Measurements from ENCODE around the gene KRT76. TPM values are rescaled to one million over a fixed set of nuclear protein-coding genes. Genes with fewer than 3 reads are reported as not detected.

Gene KRT76
- total RNA-seq, 1 experiment from 2014 or later = not detected

DNA sequence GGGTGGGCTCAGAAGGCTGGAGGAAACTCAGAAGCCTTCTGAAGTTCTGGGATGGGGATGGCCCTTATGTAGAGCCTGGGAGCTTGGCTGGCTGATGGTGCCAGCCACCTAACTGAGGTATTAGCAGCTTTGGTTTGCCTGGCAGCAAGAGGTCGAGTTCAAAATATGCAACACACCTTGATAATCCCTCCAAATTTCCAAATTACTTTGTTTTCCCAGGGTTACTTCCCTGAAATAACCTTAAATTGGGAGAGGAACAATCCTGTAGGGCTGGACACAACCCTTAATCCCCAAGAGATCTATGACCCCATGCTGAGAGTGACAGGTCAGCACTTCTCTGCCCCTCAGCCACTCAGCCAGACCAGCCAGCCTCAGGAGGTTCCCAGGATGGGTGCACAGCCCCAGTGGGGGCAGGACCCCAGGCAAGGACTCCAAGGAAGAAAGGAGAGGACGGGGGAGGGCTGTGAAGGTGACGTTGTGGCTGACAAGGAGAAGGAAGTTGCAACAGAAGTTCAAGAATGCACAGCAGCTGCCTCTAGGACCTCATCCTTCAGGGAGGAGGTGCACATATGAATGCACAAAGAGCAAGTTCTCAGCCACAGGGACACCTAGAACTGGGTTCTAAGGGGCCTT is 55.2 kb downstream of the KRT76 start:
- H2BK120ac ChIP-seq (ENCODE audit: low read depth, low read length, poor library complexity, severe bottlenecking) = no peak overlapping the region
- no peak for DNase-seq
- H4K20me1 ChIP-seq (ENCODE audit: control insufficient read depth, insufficient read depth, insufficient read length) = no peaks in the 10 kb centered on the region
- no peak overlapping the region for H3K56ac ChIP-seq (ENCODE audit: insufficient read length, low read depth, low read length)
- no peak overlapping the region for H4K91ac ChIP-seq (ENCODE audit: insufficient read length, low read depth, low read length)
- H4K8ac ChIP-seq (replicated peaks; ENCODE audit: insufficient read length, low read depth, low read length) = no peak overlapping the region
- no peak overlapping the region for H3K27ac ChIP-seq (ENCODE audit: insufficient read length, low read depth, low read length)
- no peak overlapping the region for H2BK20ac ChIP-seq (ENCODE audit: low read depth, low read length, poor library complexity, severe bottlenecking)
- H3K23ac ChIP-seq (ENCODE audit: insufficient read length, low read depth, low read length) = no peak overlapping the region
- no peak overlapping the region for H2AK5ac ChIP-seq (ENCODE audit: insufficient read length, low read length)
- no peak overlapping the region for H3K4ac ChIP-seq (ENCODE audit: low read depth, low read length)
- Mint-ChIP-seq H3K36me3 (ENCODE audit: insufficient read depth in 1 of 3, low read depth in 3 of 3) (no peaks in the 10 kb centered on the region), H3K27ac (no peak overlapping the region), H3K4me1 (peaks cover 0 to 3% of the 10 kb centered on the region in 2 experiments; a peak in 2 of 4 replicates), H3K27me3 (ENCODE audit: low read depth) (peaks cover 22% of the 10 kb centered on the region), H3K4me3 (no peak overlapping the region), H3K9me3 (peaks cover 0 to 2% of the 10 kb centered on the region in 2 experiments; a peak in 2 of 5 replicates)
- H3K4me1 ChIP-seq (ENCODE audit: insufficient read depth, low read length) = no peaks in the 10 kb centered on the region
- H3K4me2 ChIP-seq (ENCODE audit: insufficient read depth, insufficient read length, low read length) = no peak overlapping the region
- H2BK12ac ChIP-seq (ENCODE audit: insufficient read length, low read depth, low read length) = no peak overlapping the region
- H3K79me2 ChIP-seq (ENCODE audit: insufficient read depth, low read length) = no peaks in the 10 kb centered on the region
- no peaks in the 10 kb centered on the region for H3K23me2 ChIP-seq (ENCODE audit: insufficient read length, low read depth, low read length, poor library complexity, severe bottlenecking)
- WGBS (ENCODE audit: extremely low coverage, insufficient read length, low lambda C conversion rate) = no CpG with 5 or more reads among the region's 3 CpGs
- no peak for TF ChIP-seq CTCF (conservative IDR thresholded peaks at IDR 0.05)
- no peak overlapping the region for H2BK5ac ChIP-seq (ENCODE audit: insufficient read length, low read length)
- H2BK15ac ChIP-seq (ENCODE audit: low read depth, low read length) = no peak overlapping the region
- H2AFZ ChIP-seq (ENCODE audit: low read length) = no peak overlapping the region
- no peak overlapping the region; the same call in 1 of the 2 replicates for H3K14ac ChIP-seq (ENCODE audit: insufficient read depth, low read length)
- no peaks in the 10 kb centered on the region for H3K79me1 ChIP-seq (ENCODE audit: insufficient read depth, low read depth, low read length, poor library complexity, severe bottlenecking)
- H3T11ph ChIP-seq (ENCODE audit: low read length) = no peak overlapping the region
- H4K5ac ChIP-seq (ENCODE audit: insufficient read length, low read depth, low read length) = no peak overlapping the region
- H3K9ac ChIP-seq (ENCODE audit: extremely low read depth, insufficient read length, low read length) = no peak overlapping the region
- H3K9me3 ChIP-seq (ENCODE audit: control insufficient read depth, low read depth, low read length) = no peaks in the 10 kb centered on the region
- no peak overlapping the region for H3K18ac ChIP-seq (ENCODE audit: insufficient read length, low read depth, low read length)
- H3K27me3 ChIP-seq (ENCODE audit: insufficient read depth, low read length) = no peaks in the 10 kb centered on the region

All from H9 (cell line).